HL-60 (cell line): Measurements from ENCODE around the gene USF2.

ENCODE experiments used
- DNase-seq, 2 experiments: peaks; one replicate each; pipeline ENCODE4 v3.0.0-alpha.2; 2010 to 2020; ENCODE audit warnings: low read depth in 1 of 2, low spot score in 1 of 2
- H3K27ac ChIP-seq: fragments of 250-450 bp; sonication (Bioruptor Pico); replicated peaks from 2 replicates; pipeline ENCODE4 v1.5.1; 2020; ENCODE audit warnings: mild to moderate bottlenecking, moderate library complexity
- H3K27me3 ChIP-seq: fragments of 250-450 bp; sonication (Bioruptor Pico); 2 replicates; pipeline ENCODE4 v1.5.1; 2021; ENCODE audit warnings: mild to moderate bottlenecking, moderate library complexity; ENCODE audit not compliant: insufficient read depth, poor library complexity, severe bottlenecking
- H3K4me3 ChIP-seq: replicated peaks from 2 replicates; pipeline ENCODE4 v1.5.1; 2011; ENCODE audit warnings: mild to moderate bottlenecking, control low read depth, low read length; ENCODE audit not compliant: insufficient read depth
- CTCF ChIP-seq: IDR thresholded peaks from one replicate; pipeline ENCODE4 v1.5.1; 2011; ENCODE audit warnings: low read length, control low read depth, inconsistent platforms; ENCODE audit not compliant: insufficient read depth
- GABPA ChIP-seq: IDR thresholded peaks from 2 replicates; pipeline ENCODE4 v1.6.1; 2012; ENCODE audit warnings: low read depth
- POLR2AphosphoS5 ChIP-seq: IDR thresholded peaks from 2 replicates; pipeline ENCODE4 v1.6.1; 2012; ENCODE audit warnings: low read depth
- REST ChIP-seq: IDR thresholded peaks from 2 replicates; pipeline ENCODE4 v1.6.1; 2012; ENCODE audit warnings: low read depth; ENCODE audit not compliant: insufficient replicate concordance
- SPI1 ChIP-seq: IDR thresholded peaks from 2 replicates; pipeline ENCODE4 v1.6.1; 2012; ENCODE audit warnings: low read depth, mild to moderate bottlenecking, borderline replicate concordance

USF2 gene

GRCh38 chr19:35267353-35267817 is 1.4 kb upstream of the USF2 start:
- TF ChIP-seq CTCF (no peak), POLR2AphosphoS5 (peak; percentile 59; the same call in 1 of the 2 replicates), REST (no peak), GABPA (no peak), SPI1 (no peak)
- DNase-seq: no peak
- H3K27me3 ChIP-seq: no peaks in the 10 kb centered on the region
- peak overlapping the region; percentile 93 for H3K27ac ChIP-seq
- H3K4me3 ChIP-seq: peak overlapping the region; percentile 55

GRCh38 chr19:35267818-35268535 is 785 bp upstream of the USF2 start:
- peak overlapping the region; percentile 93 for H3K27ac ChIP-seq
- peak in 1 of 2 experiments; percentile 56 for DNase-seq
- peak overlapping the region; percentile 55 for H3K4me3 ChIP-seq
- H3K27me3 ChIP-seq: no peaks in the 10 kb centered on the region
- no peak for TF ChIP-seq GABPA
- TF ChIP-seq POLR2AphosphoS5: peak; percentile 45; the same call in 1 of the 2 replicates

GRCh38 chr19:35269438-35270117 is 816 bp downstream of the USF2 start:
- TF ChIP-seq REST: no peak
- TF ChIP-seq CTCF: peak; percentile 23
- TF ChIP-seq GABPA: no peak
- peak; percentile 36; the same call in 1 of the 2 replicates for TF ChIP-seq SPI1
- 0 out of 2 replicates have a peak, but pooled peaks have one; percentile 31 for TF ChIP-seq POLR2AphosphoS5
- DNase-seq: peak; percentile 71 to 85
- H3K27ac ChIP-seq: peak overlapping the region; percentile 34; the same call in 1 of the 2 replicates

GRCh38 chr19:35270381-35270811 is 1.6 kb downstream of the USF2 start:
- Histone ChIP-seq H3K4me3 (no peak overlapping the region), H3K27me3 (no peaks in the 10 kb centered on the region), H3K27ac (no peak overlapping the region)
- TF ChIP-seq GABPA: no peak
- TF ChIP-seq CTCF: no peak
- no peak for TF ChIP-seq SPI1
- TF ChIP-seq REST: no peak
- no peak for TF ChIP-seq POLR2AphosphoS5
- no peak for DNase-seq

More at GRCh38 chr19:35269438-35270117, 816 bp downstream of the USF2 start:
- peak overlapping the region; percentile 45 for H3K4me3 ChIP-seq
- no peaks in the 10 kb centered on the region for H3K27me3 ChIP-seq
